ENCODE measurements around the gene ZNF212.
A peak's percentile ranks its signal among the peaks of the same experiment; 100 is the strongest.

Gene ZNF212

DNA sequence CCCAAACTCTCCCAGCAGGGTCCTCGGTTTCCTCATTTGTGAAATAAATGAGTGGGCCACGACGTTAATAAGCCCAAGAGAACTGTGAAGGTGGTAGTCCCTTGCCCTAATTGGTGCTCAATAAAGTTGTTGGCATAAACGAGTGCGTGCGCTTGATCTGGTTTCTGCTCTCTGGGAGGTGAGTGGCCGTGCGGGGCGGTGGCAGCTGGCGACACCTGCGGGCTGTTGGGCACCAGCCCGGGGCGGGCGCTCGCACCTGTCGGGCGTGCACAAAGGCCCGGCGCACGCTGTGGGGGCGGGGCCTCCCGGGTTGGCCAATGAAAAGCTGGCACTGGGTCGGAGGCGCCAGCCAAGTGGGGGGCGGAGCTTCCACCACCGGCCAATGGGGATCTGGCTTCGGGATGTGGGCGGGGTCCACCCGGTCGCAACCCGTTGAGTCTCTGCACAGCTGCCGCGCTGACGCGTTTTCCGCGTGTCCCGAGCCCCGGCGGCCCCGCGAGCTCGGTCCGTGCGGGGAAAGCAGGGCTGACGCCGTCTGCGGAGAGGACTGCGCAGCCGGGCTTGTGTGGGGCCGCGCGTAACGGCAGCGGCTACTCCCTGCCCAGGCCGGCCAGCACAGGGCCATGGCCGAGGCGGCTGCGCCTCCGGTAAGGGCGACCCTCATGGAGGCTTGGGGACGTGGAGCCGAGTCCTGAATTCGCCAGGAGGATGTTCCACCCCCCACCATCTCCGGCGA lies 45.6 kb downstream of the ZNF212 start:
- H3F3A ChIP-seq (ENCODE audit: control insufficient read depth, insufficient read depth) = peaks cover 5% of the 10 kb centered on the region
- TF ChIP-seq CTCF (IDR thresholded peaks at IDR 0.05; ENCODE audit: low read depth, low read length, poor library complexity, severe bottlenecking) (peak; percentile 57), EZH2phosphoT487 (IDR thresholded peaks at IDR 0.05; ENCODE audit: borderline replicate concordance, low read length) (no peak)
- peaks cover 22% of the 10 kb centered on the region for H3K4me1 ChIP-seq (ENCODE audit: control insufficient read depth, low read length)
- H3K79me2 ChIP-seq (ENCODE audit: control insufficient read depth, low read length) = no peaks in the 10 kb centered on the region
- H3K27ac ChIP-seq (ENCODE audit: low read depth, low read length) = peak overlapping the region; percentile 39
- no peaks in the 10 kb centered on the region for H4K20me1 ChIP-seq (ENCODE audit: control insufficient read depth, insufficient read depth, low read depth, low read length)
- no peaks in the 10 kb centered on the region for H3K9me2 ChIP-seq (replicated peaks; ENCODE audit: control insufficient read depth, low read length)
- 0 out of 2 replicates have a peak, but pooled peaks cover 2% of the 10 kb centered on the region for H3K27me3 ChIP-seq (ENCODE audit: control insufficient read depth, low read length)
- H3K4me3 ChIP-seq (ENCODE audit: low read length) = peak overlapping the region; percentile 70
- no peaks in the 10 kb centered on the region for H3K9me3 ChIP-seq (ENCODE audit: control insufficient read depth, insufficient read depth, low read length)
- peak overlapping the region; percentile 75 for H3K4me2 ChIP-seq (ENCODE audit: low read length)
- no peaks in the 10 kb centered on the region; the same call in 1 of the 2 replicates for H3K36me3 ChIP-seq (ENCODE audit: control insufficient read depth, low read length)

DNA sequence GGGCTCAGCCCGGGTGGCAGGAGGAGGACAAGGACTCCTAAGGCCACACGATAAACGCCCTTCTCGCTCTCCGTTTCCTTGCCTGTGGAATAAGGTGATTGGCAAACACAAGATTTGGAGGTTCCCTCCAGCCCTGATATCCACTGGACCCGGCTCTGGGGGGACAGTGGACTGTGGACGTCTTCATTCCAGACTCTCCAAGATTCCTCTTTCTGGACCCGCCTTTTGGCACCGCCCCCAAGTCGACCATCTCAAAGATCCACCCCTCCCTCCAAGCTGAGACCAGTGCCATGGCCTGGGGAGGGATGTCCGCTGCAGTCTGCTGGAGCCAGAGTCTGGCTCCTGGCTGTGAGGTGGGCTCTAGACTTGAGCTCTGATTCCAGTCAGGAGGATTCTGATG lies 46.2 kb downstream of the ZNF212 start:
- H3K79me2 ChIP-seq (ENCODE audit: control insufficient read depth, low read length) = no peaks in the 10 kb centered on the region
- H3K4me2 ChIP-seq (ENCODE audit: low read length) = peak overlapping the region; percentile 75
- peaks cover 5% of the 10 kb centered on the region for H3F3A ChIP-seq (ENCODE audit: control insufficient read depth, insufficient read depth)
- no peaks in the 10 kb centered on the region for H3K9me3 ChIP-seq (ENCODE audit: control insufficient read depth, insufficient read depth, low read length)
- peak overlapping the region; percentile 70 for H3K4me3 ChIP-seq (ENCODE audit: low read length)
- H3K4me1 ChIP-seq (ENCODE audit: control insufficient read depth, low read length) = peaks cover 22% of the 10 kb centered on the region
- TF ChIP-seq EZH2phosphoT487 (IDR thresholded peaks at IDR 0.05; ENCODE audit: borderline replicate concordance, low read length) = no peak
- TF ChIP-seq CTCF (IDR thresholded peaks at IDR 0.05; ENCODE audit: low read depth, low read length, poor library complexity, severe bottlenecking) = no peak
- H3K9me2 ChIP-seq (replicated peaks; ENCODE audit: control insufficient read depth, low read length) = no peaks in the 10 kb centered on the region
- no peak overlapping the region for H3K27ac ChIP-seq (ENCODE audit: low read depth, low read length)
- H3K36me3 ChIP-seq (ENCODE audit: control insufficient read depth, low read length) = no peaks in the 10 kb centered on the region; the same call in 1 of the 2 replicates
- 0 out of 2 replicates have a peak, but pooled peaks cover 2% of the 10 kb centered on the region for H3K27me3 ChIP-seq (ENCODE audit: control insufficient read depth, low read length)
- H4K20me1 ChIP-seq (ENCODE audit: control insufficient read depth, insufficient read depth, low read depth, low read length) = no peaks in the 10 kb centered on the region

- no peaks in the 10 kb centered on the region for H3K79me2 ChIP-seq (ENCODE audit: control insufficient read depth, low read length)
- peaks cover 5% of the 10 kb centered on the region for H3F3A ChIP-seq (ENCODE audit: control insufficient read depth, insufficient read depth)
- H4K20me1 ChIP-seq (ENCODE audit: control insufficient read depth, insufficient read depth, low read depth, low read length) = no peaks in the 10 kb centered on the region
- no peak overlapping the region for H3K27ac ChIP-seq (ENCODE audit: low read depth, low read length)
- no peaks in the 10 kb centered on the region for H3K9me2 ChIP-seq (replicated peaks; ENCODE audit: control insufficient read depth, low read length)
- peaks cover 22% of the 10 kb centered on the region for H3K4me1 ChIP-seq (ENCODE audit: control insufficient read depth, low read length)
- no peak overlapping the region for H3K4me3 ChIP-seq (ENCODE audit: low read length)
- H3K9me3 ChIP-seq (ENCODE audit: control insufficient read depth, insufficient read depth, low read length) = no peaks in the 10 kb centered on the region
- H3K36me3 ChIP-seq (ENCODE audit: control insufficient read depth, low read length) = no peaks in the 10 kb centered on the region
- TF ChIP-seq CTCF (IDR thresholded peaks at IDR 0.05; ENCODE audit: low read depth, low read length, poor library complexity, severe bottlenecking) (no peak), EZH2phosphoT487 (IDR thresholded peaks at IDR 0.05; ENCODE audit: borderline replicate concordance, low read length) (no peak)
- H3K4me2 ChIP-seq (ENCODE audit: low read length) = no peak overlapping the region
- 0 out of 2 replicates have a peak, but pooled peaks cover 2% of the 10 kb centered on the region for H3K27me3 ChIP-seq (ENCODE audit: control insufficient read depth, low read length)
These were observed 47.5 kb downstream of the ZNF212 start for GRCh38 chr7:149286811-149287400.

Measured in DOHH2 (cell line).